Activated CD8-positive, alpha-beta memory T cell treated with anti-CD3 and anti-CD28 coated beads, Interleukin-2, amount 10 ng/mL, durations not matched to agents 7 days and 5 days (primary cell): Measurements from ENCODE around the gene SLC26A3. TPM values are rescaled to one million over a fixed set of nuclear protein-coding genes. Genes with fewer than 3 reads are reported as not detected.

Experiments used
- ATAC-seq: fragments of 150-1000 bp; cut with Tn5 transposase; one replicate; pipeline ENCODE4 v1.10.0; 2021; ENCODE audit warnings: moderate library complexity
- CTCF ChIA-PET: fragments of 350-600 bp; sonication (Branson Sonifier 250); formaldehyde crosslinking; loops from one replicate; lab custom pipeline; 2021; ENCODE audit warnings: antibody characterized with exemption; lab: Charles Lee
- DNase-seq: peaks from one replicate; pipeline ENCODE4 v3.0.0-alpha.2; 2020
- H3K27ac Mint-ChIP-seq: one replicate; pipeline ENCODE4 v1.8.0; 2021; ENCODE audit warnings: mild to moderate bottlenecking, mixed read lengths
- H3K27me3 Mint-ChIP-seq: one replicate; pipeline ENCODE4 v1.8.0; 2021; ENCODE audit warnings: mixed read lengths
- H3K36me3 Mint-ChIP-seq: one replicate; pipeline ENCODE4 v1.8.0; 2021; ENCODE audit warnings: mild to moderate bottlenecking, mixed read lengths
- H3K4me1 Mint-ChIP-seq: one replicate; pipeline ENCODE4 v1.8.0; 2021; ENCODE audit warnings: mixed read lengths
- H3K4me3 Mint-ChIP-seq: one replicate; pipeline ENCODE4 v1.8.0; 2021; ENCODE audit warnings: mild to moderate bottlenecking, moderate library complexity, mixed read lengths
- H3K9me3 Mint-ChIP-seq: one replicate; pipeline ENCODE4 v1.8.0; 2022; ENCODE audit warnings: low read depth, mixed read lengths
- total RNA-seq, 2 experiments: library from RNA; stranded (reverse); gene quantifications; one replicate each; pipeline ENCODE4 v1.2.3, GENCODE V29; 2021

SLC26A3 gene
- total RNA-seq, 2 experiments from 2014 or later: not detected

- H3K36me3 Mint-ChIP-seq: peaks cover 3% of the 10 kb centered on the region
- no peaks in the 10 kb centered on the region for H3K27me3 Mint-ChIP-seq
- CTCF ChIA-PET: no interaction called here
- peaks cover 3% of the 10 kb centered on the region for H3K4me1 Mint-ChIP-seq
- no peak overlapping the region for H3K4me3 Mint-ChIP-seq
- H3K9me3 Mint-ChIP-seq: no peaks in the 10 kb centered on the region
- no peak for DNase-seq
- ATAC-seq: no peak
- no peak overlapping the region for H3K27ac Mint-ChIP-seq
Measured at GRCh38 chr7:107767391-107767790, 35.6 kb downstream of the SLC26A3 start.

GRCh38 chr7:107758667-107759066 is 44.4 kb downstream of the SLC26A3 start:
- no peak for ATAC-seq
- Mint-ChIP-seq H3K9me3 (no peaks in the 10 kb centered on the region), H3K4me1 (no peaks in the 10 kb centered on the region), H3K27ac (peak overlapping the region; percentile 5), H3K36me3 (peaks cover 49% of the 10 kb centered on the region), H3K4me3 (no peak overlapping the region), H3K27me3 (no peaks in the 10 kb centered on the region)
- DNase-seq: no peak
- CTCF ChIA-PET: interaction anchor here (1.5 kb wide), 1 partner anchor 116 kb away, joined by 3 read pairs; no protein-coding TSS in a partner anchor

DNA sequence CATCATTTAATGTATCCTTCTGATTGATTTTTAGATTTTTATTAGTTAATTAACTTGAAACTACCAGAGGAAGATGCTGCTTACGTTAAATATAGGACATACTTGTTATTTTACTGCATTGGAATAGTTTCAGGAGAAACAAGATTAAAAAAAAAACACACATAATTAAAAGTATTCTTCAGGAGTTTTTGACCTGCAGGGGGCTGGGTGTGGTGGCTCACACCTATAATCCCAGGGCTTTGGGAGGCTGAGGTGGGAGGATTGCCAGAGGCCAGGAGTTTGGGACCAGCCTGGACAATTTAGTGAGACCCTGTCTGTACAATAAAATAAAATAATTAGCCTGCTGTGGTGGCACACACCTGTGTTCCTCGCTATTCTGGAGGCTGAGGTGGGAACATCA is 48.4 kb downstream of the SLC26A3 start:
- Mint-ChIP-seq H3K9me3 (no peaks in the 10 kb centered on the region), H3K4me1 (peaks cover 6% of the 10 kb centered on the region), H3K27ac (peak overlapping the region; percentile 36), H3K36me3 (peaks cover 60% of the 10 kb centered on the region), H3K4me3 (no peak overlapping the region), H3K27me3 (no peaks in the 10 kb centered on the region)
- ATAC-seq: no peak
- DNase-seq: no peak
- CTCF ChIA-PET: no interaction called here

DNA sequence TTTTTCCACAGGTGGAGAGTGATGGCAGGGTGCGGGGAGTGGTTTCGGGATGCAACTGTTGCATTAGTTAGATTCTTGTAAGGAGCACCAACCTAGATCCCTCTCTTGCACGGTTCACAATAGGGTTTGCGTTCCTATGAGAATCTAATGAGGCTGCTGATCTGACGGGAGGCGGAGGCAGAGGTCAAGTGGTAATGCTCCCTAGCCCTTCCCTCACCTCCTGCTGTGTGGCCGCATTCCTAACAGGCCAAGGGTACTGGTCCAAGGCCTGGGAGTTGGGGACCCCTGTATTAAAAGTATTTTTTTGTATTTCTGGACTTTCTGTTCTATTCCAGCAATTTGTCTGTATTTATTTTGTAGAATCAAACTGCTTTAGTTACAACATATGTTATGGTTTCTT is 51.9 kb downstream of the SLC26A3 start:
- Mint-ChIP-seq H3K36me3 (peaks cover 39% of the 10 kb centered on the region), H3K4me1 (peaks cover 25% of the 10 kb centered on the region), H3K4me3 (no peak overlapping the region), H3K27ac (no peak overlapping the region), H3K27me3 (no peaks in the 10 kb centered on the region), H3K9me3 (no peaks in the 10 kb centered on the region)
- CTCF ChIA-PET: no interaction called here
- ATAC-seq (no peak), DNase-seq (no peak)

- peak overlapping the region; percentile 36 for H3K27ac Mint-ChIP-seq
Measured at GRCh38 chr7:107746006-107746405, 57.0 kb downstream of the SLC26A3 start.

GRCh38 chr7:107744345-107744750 is 58.7 kb downstream of the SLC26A3 start:
- H3K27me3 Mint-ChIP-seq: no peaks in the 10 kb centered on the region
- H3K9me3 Mint-ChIP-seq: no peaks in the 10 kb centered on the region
- peaks cover 45% of the 10 kb centered on the region for H3K4me1 Mint-ChIP-seq
- peaks cover 8% of the 10 kb centered on the region for H3K36me3 Mint-ChIP-seq
- CTCF ChIA-PET: interaction anchor here (0.8 to 9.8 kb wide), 8 partner anchors 18 to 180 kb away, joined by 3 to 199 read pairs (median 7); partner anchors contain the start of genes COG5, DLD and DUS4L
- ATAC-seq (peak; percentile 38), DNase-seq (no peak)
- H3K27ac Mint-ChIP-seq: peak overlapping the region; percentile 100
- peak overlapping the region; percentile 95 for H3K4me3 Mint-ChIP-seq

More at GRCh38 chr7:107746006-107746405, 57.0 kb downstream of the SLC26A3 start:
- DNase-seq (no peak), ATAC-seq (no peak)
- peaks cover 48% of the 10 kb centered on the region for H3K4me1 Mint-ChIP-seq
- H3K4me3 Mint-ChIP-seq: peak overlapping the region; percentile 95
- no peaks in the 10 kb centered on the region for H3K9me3 Mint-ChIP-seq
- no peaks in the 10 kb centered on the region for H3K27me3 Mint-ChIP-seq
- CTCF ChIA-PET: interaction anchor here (2.0 to 9.8 kb wide), 2 partner anchors 12 to 131 kb away, joined by 5 to 199 read pairs; no protein-coding TSS in a partner anchor
- peaks cover 17% of the 10 kb centered on the region for H3K36me3 Mint-ChIP-seq

- Mint-ChIP-seq H3K27me3 (no peaks in the 10 kb centered on the region), H3K27ac (peak within 1 kb of the TSS; percentile 100), H3K36me3 (peaks cover 5% of the 10 kb centered on the region), H3K9me3 (no peaks in the 10 kb centered on the region), H3K4me3 (peak within 1 kb of the TSS; percentile 95), H3K4me1 (peaks cover 43% of the 10 kb centered on the region)
- CTCF ChIA-PET: interaction anchor here (0.7 to 9.8 kb wide), 25 partner anchors 9 to 575 kb away, joined by 3 to 199 read pairs (median 4); partner anchors contain the start of genes COG5, DLD, DUS4L and HBP1
- ATAC-seq: peak; percentile 94
- DNase-seq: peak; percentile 98
Measured at GRCh38 chr7:107743567-107744344, 59.3 kb downstream of the SLC26A3 start, which contains the start of gene CBLL1. TSS of gene CBLL1 (plus strand) at chr7:107744142. CDS start at chr7:107744164, 22 bp downstream.

DNA sequence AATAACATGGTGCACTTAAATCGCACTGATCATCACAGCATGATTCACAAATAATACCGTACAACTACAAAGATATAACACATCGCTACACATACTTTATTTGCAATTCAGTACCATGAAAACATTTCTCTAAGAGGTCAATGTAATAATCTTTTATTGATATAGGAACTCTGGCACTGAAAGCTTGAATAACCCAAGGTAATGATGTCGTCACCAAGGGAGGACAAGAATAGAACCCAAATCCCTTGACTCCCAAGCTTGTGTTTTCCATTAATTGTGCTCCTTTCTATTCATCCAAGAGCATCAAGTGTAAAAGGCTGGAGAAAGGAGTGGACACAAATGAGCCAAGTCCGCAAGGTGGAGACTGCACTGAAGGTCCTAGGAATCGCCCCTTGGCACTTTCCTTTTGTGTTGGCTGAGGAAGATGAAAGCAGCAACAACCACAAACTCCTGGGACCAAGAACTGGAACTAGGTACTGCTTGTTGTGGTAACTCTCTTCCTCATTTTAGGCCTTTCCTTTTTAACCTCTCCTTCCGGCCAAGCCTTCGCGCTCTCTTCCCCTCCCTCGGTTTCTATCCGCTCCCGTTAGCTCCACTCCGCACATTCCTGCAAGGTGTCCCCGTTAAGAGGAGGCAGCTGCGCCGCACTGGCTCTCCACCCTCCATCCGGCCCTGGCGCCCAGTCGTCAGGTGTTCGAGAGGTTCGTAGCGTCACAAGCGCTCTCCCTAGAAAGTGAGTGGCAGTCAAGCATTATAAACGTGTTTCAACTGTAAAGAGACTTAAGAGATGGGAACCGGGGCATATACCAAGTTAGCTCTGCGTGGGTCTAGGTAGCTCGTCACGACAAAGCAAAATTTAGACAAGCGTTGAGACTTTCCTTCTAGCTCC is 60.1 kb downstream of the SLC26A3 start:
- Mint-ChIP-seq H3K36me3 (peaks cover 5% of the 10 kb centered on the region), H3K9me3 (no peaks in the 10 kb centered on the region), H3K27ac (peak overlapping the region; percentile 100), H3K27me3 (no peaks in the 10 kb centered on the region), H3K4me1 (peaks cover 40% of the 10 kb centered on the region), H3K4me3 (peak overlapping the region; percentile 95)
- CTCF ChIA-PET: interaction anchor here (0.7 to 9.8 kb wide), 25 partner anchors 9 to 574 kb away, joined by 3 to 199 read pairs (median 4); partner anchors contain the start of genes COG5, DLD, DUS4L and HBP1
- peak; percentile 40 for ATAC-seq
- DNase-seq: no peak

GRCh38 chr7:107728276-107728675 is 74.7 kb downstream of the SLC26A3 start:
- H3K4me3 Mint-ChIP-seq: no peak overlapping the region
- CTCF ChIA-PET: interaction anchor here (1.3 to 1.7 kb wide), 6 partner anchors 16 to 437 kb away, joined by 3 to 8 read pairs (median 3); no protein-coding TSS in a partner anchor
- DNase-seq: no peak
- no peaks in the 10 kb centered on the region for H3K9me3 Mint-ChIP-seq
- no peak overlapping the region for H3K27ac Mint-ChIP-seq
- H3K4me1 Mint-ChIP-seq: no peaks in the 10 kb centered on the region
- H3K27me3 Mint-ChIP-seq: peaks cover 23% of the 10 kb centered on the region
- no peak for ATAC-seq
- H3K36me3 Mint-ChIP-seq: no peaks in the 10 kb centered on the region

DNA sequence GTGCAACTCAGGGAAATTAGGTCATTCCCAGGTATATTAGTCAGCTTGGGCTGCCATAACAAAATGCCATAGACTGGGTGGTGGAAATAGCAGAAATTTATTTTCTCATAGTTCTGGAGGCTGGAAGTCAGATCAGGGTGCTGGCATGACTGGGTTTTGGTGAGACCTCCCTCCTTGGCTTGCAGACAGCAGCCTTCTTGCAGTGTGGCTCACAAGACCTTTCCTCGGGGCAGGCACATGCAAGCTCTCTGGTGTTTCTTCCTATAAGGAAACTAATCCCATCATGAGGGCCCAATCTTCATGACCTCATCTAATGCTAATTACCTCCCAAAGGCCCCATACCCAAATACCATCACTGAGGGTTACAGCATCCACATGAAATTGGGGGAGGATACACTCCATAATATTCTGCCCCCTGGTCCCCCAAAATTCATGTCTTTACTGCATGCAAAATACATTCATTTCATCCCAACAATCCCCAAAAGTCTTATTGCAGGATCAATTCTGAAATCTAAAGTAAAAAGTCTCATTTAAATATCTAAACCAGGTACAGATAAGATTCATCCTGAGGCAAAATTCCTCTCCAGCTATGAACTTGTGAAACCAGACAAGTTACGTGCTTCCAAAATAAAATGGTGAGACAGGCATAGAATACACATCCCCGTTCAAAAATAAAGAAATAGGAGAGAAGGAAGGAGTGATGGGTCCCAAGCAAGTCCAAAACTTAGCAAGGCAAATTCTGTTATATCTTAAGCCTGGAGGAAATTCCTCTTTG is 76.5 kb downstream of the SLC26A3 start:
- no peak overlapping the region for H3K27ac Mint-ChIP-seq
- ATAC-seq (no peak), DNase-seq (no peak)
- H3K27me3 Mint-ChIP-seq: peaks cover 23% of the 10 kb centered on the region
- H3K4me1 Mint-ChIP-seq: no peaks in the 10 kb centered on the region
- CTCF ChIA-PET: interaction anchor here (1.0 to 2.7 kb wide), 11 partner anchors 13 to 525 kb away, joined by 3 to 12 read pairs (median 4); partner anchors contain the start of gene CBLL1
- no peaks in the 10 kb centered on the region for H3K36me3 Mint-ChIP-seq
- H3K9me3 Mint-ChIP-seq: no peaks in the 10 kb centered on the region
- H3K4me3 Mint-ChIP-seq: no peak overlapping the region

DNA sequence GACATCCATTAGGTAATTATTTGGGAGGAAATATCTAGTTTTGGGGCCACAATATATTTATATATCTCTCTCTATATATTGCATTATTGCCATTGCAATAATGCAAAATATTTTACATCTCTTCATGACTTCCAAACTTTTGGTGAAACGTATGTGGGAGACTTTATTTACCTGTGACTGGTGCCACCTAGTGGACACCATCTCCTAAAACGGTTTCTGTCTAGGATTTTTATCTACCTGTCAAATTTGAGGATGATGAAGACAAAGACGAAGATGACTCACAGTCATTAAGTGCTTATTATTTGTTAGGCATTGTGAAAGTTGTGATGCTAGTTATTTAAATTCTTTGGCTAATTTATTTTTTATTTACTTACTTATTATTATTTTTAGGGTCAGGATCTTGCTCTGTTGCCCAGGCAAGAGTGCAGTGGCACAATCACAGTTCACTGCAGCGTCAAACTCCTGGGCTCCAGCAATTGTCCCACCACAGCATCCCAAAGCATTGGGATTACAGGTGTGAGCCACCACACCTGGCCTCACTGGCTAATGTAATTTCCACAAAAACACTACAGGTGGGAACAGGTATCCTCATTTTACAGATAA is 77.8 kb downstream of the SLC26A3 start:
- CTCF ChIA-PET: interaction anchor here (0.7 to 2.7 kb wide), 12 partner anchors 12 to 578 kb away, joined by 3 to 12 read pairs (median 4); partner anchors contain the start of genes CBLL1, COG5 and DUS4L
- no peak for ATAC-seq

GRCh38 chr7:107723255-107723654 is 79.8 kb downstream of the SLC26A3 start:
- ATAC-seq (no peak), DNase-seq (no peak)
- H3K9me3 Mint-ChIP-seq: no peaks in the 10 kb centered on the region
- H3K4me1 Mint-ChIP-seq: no peaks in the 10 kb centered on the region
- H3K27me3 Mint-ChIP-seq: peaks cover 16% of the 10 kb centered on the region
- CTCF ChIA-PET: interaction anchor here (0.9 to 1.8 kb wide), 3 partner anchors 20 to 260 kb away, joined by 3 to 8 read pairs (median 4); no protein-coding TSS in a partner anchor
- H3K27ac Mint-ChIP-seq: no peak overlapping the region
- no peaks in the 10 kb centered on the region for H3K36me3 Mint-ChIP-seq
- no peak overlapping the region for H3K4me3 Mint-ChIP-seq

More for the DNA sequence above, 77.8 kb downstream of the SLC26A3 start:
- Mint-ChIP-seq H3K4me3 (no peak overlapping the region), H3K27ac (no peak overlapping the region), H3K36me3 (no peaks in the 10 kb centered on the region), H3K9me3 (no peaks in the 10 kb centered on the region), H3K4me1 (no peaks in the 10 kb centered on the region), H3K27me3 (peaks cover 23% of the 10 kb centered on the region)
- peak; percentile 61 for DNase-seq
